WTC11 (cell line): ENCODE data around the gene BCAS1. TPM values are rescaled to one million over a fixed set of nuclear protein-coding genes. Genes with fewer than 3 reads are reported as not detected.

Source experiments
- ATAC-seq: fragments of 200-7000 bp; cut with Tn5 transposase; 2 replicates; pipeline ENCODE4 v1.10.0; 2021; ENCODE audit warnings: mild to moderate bottlenecking, moderate library complexity
- CTCF ChIA-PET: fragments of 300-600 bp; sonication (Branson Sonifier 250); formaldehyde crosslinking; loops from one replicate; lab custom pipeline; 2021; ENCODE audit warnings: antibody characterized with exemption; lab: Charles Lee
- POLR2A ChIA-PET: fragments of 350-600 bp; sonication (Branson Sonifier 250); formaldehyde crosslinking; loops from one replicate; lab custom pipeline; 2021; ENCODE audit warnings: antibody characterized with exemption; lab: Charles Lee
- DNase-seq: peaks from one replicate; pipeline ENCODE4 v3.0.0; 2021; ENCODE audit warnings: low spot score
- H3K27ac Mint-ChIP-seq: 2 replicates; pipeline ENCODE4 v1.8.0; 2021; ENCODE audit warnings: mixed read lengths
- H3K27me3 Mint-ChIP-seq: 2 replicates; pipeline ENCODE4 v1.8.0; 2021; ENCODE audit warnings: low read depth, mild to moderate bottlenecking, moderate library complexity, mixed read lengths
- H3K36me3 Mint-ChIP-seq: 2 replicates; pipeline ENCODE4 v1.8.0; 2021; ENCODE audit warnings: mixed read lengths
- H3K4me1 Mint-ChIP-seq: 2 replicates; pipeline ENCODE4 v1.8.0; 2022; ENCODE audit warnings: mixed read lengths
- H3K4me3 Mint-ChIP-seq: 2 replicates; pipeline ENCODE4 v1.8.0; 2021; ENCODE audit warnings: mild to moderate bottlenecking, moderate library complexity, mixed read lengths
- H3K9me3 Mint-ChIP-seq: 2 replicates; pipeline ENCODE4 v1.8.0; 2021; ENCODE audit warnings: mixed read lengths
- ATF2 ChIP-seq: sonication (generic); formaldehyde crosslinking; IDR thresholded peaks from 2 replicates; pipeline ENCODE4 v1.8.1; 2022; ENCODE audit warnings: low read depth, missing genetic modification reagents, borderline replicate concordance
- CBFB ChIP-seq: sonication (generic); formaldehyde crosslinking; IDR thresholded peaks from 2 replicates; pipeline ENCODE4 v1.8.1; 2022; ENCODE audit warnings: mild to moderate bottlenecking, low read depth, missing genetic modification reagents
- ESRRA ChIP-seq: sonication (generic); formaldehyde crosslinking; IDR thresholded peaks from 2 replicates; pipeline ENCODE4 v1.8.1; 2022; ENCODE audit warnings: mild to moderate bottlenecking, missing genetic modification reagents, borderline replicate concordance
- ETV6 ChIP-seq: sonication (generic); formaldehyde crosslinking; IDR thresholded peaks from 2 replicates; pipeline ENCODE4 v1.8.1; 2022; ENCODE audit warnings: mild to moderate bottlenecking, missing genetic modification reagents
- GRHL2 ChIP-seq: fragments of 250-450 bp; sonication (Bioruptor Pico); IDR thresholded peaks from 2 replicates; pipeline ENCODE4 v1.8.0; 2022; ENCODE audit warnings: mild to moderate bottlenecking, moderate library complexity; ENCODE audit not compliant: insufficient replicate concordance, severe bottlenecking
- MAX ChIP-seq: sonication (generic); formaldehyde crosslinking; IDR thresholded peaks from 2 replicates; pipeline ENCODE4 v1.8.0; 2022; ENCODE audit warnings: mild to moderate bottlenecking, missing genetic modification reagents
- MYBL2 ChIP-seq: sonication (generic); formaldehyde crosslinking; IDR thresholded peaks from 2 replicates; pipeline ENCODE4 v1.8.1; 2023; ENCODE audit warnings: mild to moderate bottlenecking, moderate library complexity, missing genetic modification reagents
- NFATC4 ChIP-seq: fragments of 250-450 bp; sonication (Bioruptor Pico); IDR thresholded peaks from 2 replicates; pipeline ENCODE4 v1.9.0; 2021; ENCODE audit warnings: mild to moderate bottlenecking
- NFYB ChIP-seq: sonication (generic); formaldehyde crosslinking; conservative IDR thresholded peaks from 2 replicates; pipeline ENCODE4 v1.8.0; 2022; ENCODE audit warnings: low read depth, missing genetic modification reagents
- NR3C1 ChIP-seq: sonication (generic); formaldehyde crosslinking; conservative IDR thresholded peaks from 2 replicates; pipeline ENCODE4 v1.8.1; 2023; ENCODE audit warnings: low read depth, mild to moderate bottlenecking, missing genetic modification reagents
- OVOL2 ChIP-seq: fragments of 250-450 bp; sonication (Bioruptor Pico); IDR thresholded peaks from 2 replicates; pipeline ENCODE4 v1.9.0; 2021; ENCODE audit warnings: mild to moderate bottlenecking, borderline replicate concordance
- RELA ChIP-seq: sonication (generic); formaldehyde crosslinking; IDR thresholded peaks from 2 replicates; pipeline ENCODE4 v1.8.1; 2022; ENCODE audit warnings: missing genetic modification reagents, mild to moderate bottlenecking, borderline replicate concordance
- TEAD1 ChIP-seq: sonication (generic); formaldehyde crosslinking; IDR thresholded peaks from 2 replicates; pipeline ENCODE4 v1.8.0; 2022; ENCODE audit warnings: mild to moderate bottlenecking, missing genetic modification reagents
- ZBTB21 ChIP-seq: sonication (generic); formaldehyde crosslinking; IDR thresholded peaks from 2 replicates; pipeline ENCODE4 v1.8.1; 2023; ENCODE audit warnings: mild to moderate bottlenecking, missing genetic modification reagents, borderline replicate concordance
- ZNF396 ChIP-seq: fragments of 250-450 bp; sonication (Bioruptor Pico); IDR thresholded peaks from 2 replicates; pipeline ENCODE4 v1.8.0; 2021; ENCODE audit warnings: mild to moderate bottlenecking, moderate library complexity, borderline replicate concordance
- ZNF512 ChIP-seq: sonication (generic); formaldehyde crosslinking; IDR thresholded peaks from 2 replicates; pipeline ENCODE4 v1.8.1; 2022; ENCODE audit warnings: missing genetic modification reagents, borderline replicate concordance
- total RNA-seq: library from RNA; stranded (reverse); gene quantifications from 3 replicates; pipeline ENCODE4 v1.2.3, GENCODE V29; 2021
- TF ChIP-seq, protein P1 (sequence below): sonication (generic); formaldehyde crosslinking; IDR thresholded peaks from 2 replicates; pipeline ENCODE4 v1.8.1; 2022; ENCODE audit warnings: low read depth, mild to moderate bottlenecking, moderate library complexity, missing genetic modification reagents, borderline replicate concordance
- TF ChIP-seq, protein P2 (sequence below): fragments of 250-450 bp; sonication (Bioruptor Pico); IDR thresholded peaks from 2 replicates; pipeline ENCODE4 v1.8.0; 2021; ENCODE audit warnings: mild to moderate bottlenecking
- TF ChIP-seq, protein P3 (sequence below): fragments of 250-450 bp; sonication (Bioruptor Pico); IDR thresholded peaks from 2 replicates; pipeline ENCODE4 v1.9.0; 2021; ENCODE audit warnings: mild to moderate bottlenecking, borderline replicate concordance

The BCAS1 gene
- total RNA-seq, 1 experiment from 2014 or later: 0.11 TPM

DNA sequence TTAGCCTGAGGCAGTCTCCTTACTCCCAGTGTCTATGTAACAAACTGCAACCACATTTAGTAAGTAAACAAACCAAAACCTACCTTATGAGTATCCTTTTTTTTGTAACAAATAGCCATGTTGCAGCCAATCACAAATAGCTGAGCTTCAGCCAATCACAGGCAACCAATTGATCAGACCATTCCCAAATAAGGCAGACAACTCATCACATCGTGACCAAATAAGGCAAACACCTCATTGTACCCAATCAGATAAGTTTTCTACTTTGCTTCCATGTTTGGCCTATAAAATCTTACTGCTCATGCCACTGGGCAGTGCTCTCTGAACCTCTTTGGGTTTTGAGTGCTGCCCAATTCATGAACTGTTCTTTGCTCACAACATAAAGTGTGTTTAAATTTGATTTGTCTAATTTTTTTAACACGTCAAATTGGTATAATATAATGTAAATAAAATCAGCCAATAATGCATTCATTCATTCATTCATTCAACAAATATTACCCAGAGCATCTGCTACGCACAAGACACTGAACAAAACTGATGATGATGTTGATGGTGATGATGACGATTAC is 117.8 kb downstream of the BCAS1 start:
- no peak overlapping the region for H3K27ac Mint-ChIP-seq
- H3K4me3 Mint-ChIP-seq: no peak overlapping the region
- 0 out of 2 replicates have a peak, but pooled peaks cover 3% of the 10 kb centered on the region for H3K4me1 Mint-ChIP-seq
- peaks cover 31% of the 10 kb centered on the region for H3K9me3 Mint-ChIP-seq
- peaks cover 3% of the 10 kb centered on the region for H3K27me3 Mint-ChIP-seq
- no peak for ATAC-seq
- POLR2A ChIA-PET: no interaction called here
- no peak for DNase-seq
- CTCF ChIA-PET: no interaction called here
- TF ChIP-seq CBFB (CRISPR knock-in tag) (no peak), ZNF396 (CRISPR knock-in tag) (no peak), NFATC4 (CRISPR knock-in tag) (no peak), ZBTB21 (CRISPR knock-in tag) (no peak)
- H3K36me3 Mint-ChIP-seq: peaks cover 20% of the 10 kb centered on the region

- ATAC-seq (no peak), DNase-seq (no peak)
- TF ChIP-seq, protein P1, sequence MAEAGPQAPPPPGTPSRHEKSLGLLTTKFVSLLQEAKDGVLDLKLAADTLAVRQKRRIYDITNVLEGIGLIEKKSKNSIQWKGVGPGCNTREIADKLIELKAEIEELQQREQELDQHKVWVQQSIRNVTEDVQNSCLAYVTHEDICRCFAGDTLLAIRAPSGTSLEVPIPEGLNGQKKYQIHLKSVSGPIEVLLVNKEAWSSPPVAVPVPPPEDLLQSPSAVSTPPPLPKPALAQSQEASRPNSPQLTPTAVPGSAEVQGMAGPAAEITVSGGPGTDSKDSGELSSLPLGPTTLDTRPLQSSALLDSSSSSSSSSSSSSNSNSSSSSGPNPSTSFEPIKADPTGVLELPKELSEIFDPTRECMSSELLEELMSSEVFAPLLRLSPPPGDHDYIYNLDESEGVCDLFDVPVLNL (CRISPR knock-in tag): no peak
- TF ChIP-seq, protein P2, sequence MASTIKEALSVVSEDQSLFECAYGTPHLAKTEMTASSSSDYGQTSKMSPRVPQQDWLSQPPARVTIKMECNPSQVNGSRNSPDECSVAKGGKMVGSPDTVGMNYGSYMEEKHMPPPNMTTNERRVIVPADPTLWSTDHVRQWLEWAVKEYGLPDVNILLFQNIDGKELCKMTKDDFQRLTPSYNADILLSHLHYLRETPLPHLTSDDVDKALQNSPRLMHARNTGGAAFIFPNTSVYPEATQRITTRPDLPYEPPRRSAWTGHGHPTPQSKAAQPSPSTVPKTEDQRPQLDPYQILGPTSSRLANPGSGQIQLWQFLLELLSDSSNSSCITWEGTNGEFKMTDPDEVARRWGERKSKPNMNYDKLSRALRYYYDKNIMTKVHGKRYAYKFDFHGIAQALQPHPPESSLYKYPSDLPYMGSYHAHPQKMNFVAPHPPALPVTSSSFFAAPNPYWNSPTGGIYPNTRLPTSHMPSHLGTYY (CRISPR knock-in tag): no peak
- TF ChIP-seq, protein P3, sequence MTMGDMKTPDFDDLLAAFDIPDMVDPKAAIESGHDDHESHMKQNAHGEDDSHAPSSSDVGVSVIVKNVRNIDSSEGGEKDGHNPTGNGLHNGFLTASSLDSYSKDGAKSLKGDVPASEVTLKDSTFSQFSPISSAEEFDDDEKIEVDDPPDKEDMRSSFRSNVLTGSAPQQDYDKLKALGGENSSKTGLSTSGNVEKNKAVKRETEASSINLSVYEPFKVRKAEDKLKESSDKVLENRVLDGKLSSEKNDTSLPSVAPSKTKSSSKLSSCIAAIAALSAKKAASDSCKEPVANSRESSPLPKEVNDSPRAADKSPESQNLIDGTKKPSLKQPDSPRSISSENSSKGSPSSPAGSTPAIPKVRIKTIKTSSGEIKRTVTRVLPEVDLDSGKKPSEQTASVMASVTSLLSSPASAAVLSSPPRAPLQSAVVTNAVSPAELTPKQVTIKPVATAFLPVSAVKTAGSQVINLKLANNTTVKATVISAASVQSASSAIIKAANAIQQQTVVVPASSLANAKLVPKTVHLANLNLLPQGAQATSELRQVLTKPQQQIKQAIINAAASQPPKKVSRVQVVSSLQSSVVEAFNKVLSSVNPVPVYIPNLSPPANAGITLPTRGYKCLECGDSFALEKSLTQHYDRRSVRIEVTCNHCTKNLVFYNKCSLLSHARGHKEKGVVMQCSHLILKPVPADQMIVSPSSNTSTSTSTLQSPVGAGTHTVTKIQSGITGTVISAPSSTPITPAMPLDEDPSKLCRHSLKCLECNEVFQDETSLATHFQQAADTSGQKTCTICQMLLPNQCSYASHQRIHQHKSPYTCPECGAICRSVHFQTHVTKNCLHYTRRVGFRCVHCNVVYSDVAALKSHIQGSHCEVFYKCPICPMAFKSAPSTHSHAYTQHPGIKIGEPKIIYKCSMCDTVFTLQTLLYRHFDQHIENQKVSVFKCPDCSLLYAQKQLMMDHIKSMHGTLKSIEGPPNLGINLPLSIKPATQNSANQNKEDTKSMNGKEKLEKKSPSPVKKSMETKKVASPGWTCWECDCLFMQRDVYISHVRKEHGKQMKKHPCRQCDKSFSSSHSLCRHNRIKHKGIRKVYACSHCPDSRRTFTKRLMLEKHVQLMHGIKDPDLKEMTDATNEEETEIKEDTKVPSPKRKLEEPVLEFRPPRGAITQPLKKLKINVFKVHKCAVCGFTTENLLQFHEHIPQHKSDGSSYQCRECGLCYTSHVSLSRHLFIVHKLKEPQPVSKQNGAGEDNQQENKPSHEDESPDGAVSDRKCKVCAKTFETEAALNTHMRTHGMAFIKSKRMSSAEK (CRISPR knock-in tag): no peak
- TF ChIP-seq MAX (CRISPR knock-in tag) (no peak), ATF2 (CRISPR knock-in tag) (no peak), NR3C1 (CRISPR knock-in tag) (no peak), MYBL2 (CRISPR knock-in tag) (no peak), OVOL2 (CRISPR knock-in tag) (no peak), ETV6 (CRISPR knock-in tag) (no peak), CBFB (CRISPR knock-in tag) (no peak), ESRRA (CRISPR knock-in tag) (no peak), ZNF512 (CRISPR knock-in tag) (no peak), TEAD1 (no peak), RELA (CRISPR knock-in tag) (no peak), NFYB (no peak), GRHL2 (CRISPR knock-in tag) (no peak)
- H3K27me3 Mint-ChIP-seq: peaks cover 3% of the 10 kb centered on the region
- POLR2A ChIA-PET: interaction anchor here (0.6 kb wide), 1 partner anchor 255 kb away, joined by 4 read pairs; no protein-coding TSS in a partner anchor
- H3K4me1 Mint-ChIP-seq: 0 out of 2 replicates have a peak, but pooled peaks cover 3% of the 10 kb centered on the region
- H3K9me3 Mint-ChIP-seq: peaks cover 27% of the 10 kb centered on the region
- H3K4me3 Mint-ChIP-seq: no peak overlapping the region
- no peak overlapping the region for H3K27ac Mint-ChIP-seq
- CTCF ChIA-PET: interaction anchor here (1.0 kb wide), 1 partner anchor 12 kb away, joined by 4 read pairs; no protein-coding TSS in a partner anchor
- H3K36me3 Mint-ChIP-seq: peaks cover 20% of the 10 kb centered on the region
Measured at GRCh38 chr20:53950578-53950977, 119.8 kb downstream of the BCAS1 start.
